ENCODE data around the gene UBR2. TPM values are rescaled to one million over a fixed set of nuclear protein-coding genes. Genes with fewer than 3 reads are reported as not detected.

UBR2 gene
- total and polyA plus RNA-seq, 2 donors (not counting 3 experiments of a cell fraction or from before 2014, with no cell fraction given), result 8.0 to 22.3 TPM

DNA sequence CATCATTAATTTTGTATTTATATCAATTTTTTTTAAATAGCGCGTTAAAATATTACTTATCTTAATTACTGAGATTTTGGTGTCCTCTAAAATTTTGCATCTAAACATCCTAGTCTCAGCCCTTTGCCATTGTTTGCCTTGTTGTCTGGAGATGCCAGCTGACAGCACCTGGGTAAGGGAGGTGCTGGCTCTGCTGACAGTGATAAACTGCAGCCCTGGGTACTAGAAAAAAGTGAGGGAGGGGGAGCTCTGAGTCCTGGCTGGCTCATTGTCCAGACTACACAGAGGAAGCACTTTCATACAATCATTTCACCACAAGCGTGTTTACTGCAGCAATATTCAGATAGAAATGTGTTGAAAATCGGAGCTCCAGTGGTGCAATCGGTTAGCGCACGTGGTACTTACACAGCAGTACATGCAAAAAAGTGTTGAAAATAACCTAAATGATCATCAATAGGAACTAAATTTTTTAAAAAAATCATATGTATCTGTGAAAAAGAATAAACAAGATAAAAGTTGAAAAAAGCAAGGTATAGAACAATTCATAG, 18.5 kb upstream of the UBR2 start:
- no TSS peak for BruUV-seq (replicated peaks)
- no peak overlapping the region for H3K27ac ChIP-seq (ENCODE audit: insufficient read depth, low read depth, low read length)
- H3K27me3 ChIP-seq (ENCODE audit: control insufficient read depth in 2 of 2, insufficient read depth in 2 of 2, low read length in 2 of 2), result peaks cover 0 to under 1% of the 10 kb centered on the region in 2 experiments
- ChIA-PET CTCF (no interaction called here), POLR2A (no interaction called here)
- no peak for DNase-seq (ENCODE audit: low read depth, low spot score)
- no peak overlapping the region for H3K9ac ChIP-seq (replicated peaks; ENCODE audit: extremely low read depth, insufficient read depth, low read length)
- no peaks in the 10 kb centered on the region for H3K79me2 ChIP-seq (ENCODE audit: control insufficient read depth, insufficient read depth, low read length)
- no peaks in the 10 kb centered on the region for H3K9me1 ChIP-seq (replicated peaks; ENCODE audit: control insufficient read depth, extremely low read depth, insufficient read depth, low read length)
- H4K20me1 ChIP-seq (replicated peaks; ENCODE audit: control insufficient read depth, extremely low read depth, insufficient read depth, low read length), result no peaks in the 10 kb centered on the region
- H3K9me3 ChIP-seq (replicated peaks; ENCODE audit: control insufficient read depth, insufficient read depth, low read length), result no peaks in the 10 kb centered on the region
- TF ChIP-seq GATA2 (IDR thresholded peaks at IDR 0.05; ENCODE audit: insufficient read depth, insufficient read length, low read depth, low read length) (no peak), MYC (IDR thresholded peaks at IDR 0.05; ENCODE audit: low read depth, low read length) (no peak), EZH2 (IDR thresholded peaks at IDR 0.05; ENCODE audit: borderline replicate concordance, low read depth, low read length, severe bottlenecking) (no peak), CTCF (IDR thresholded peaks at IDR 0.05; ENCODE audit: extremely low read depth in 1 of 2, insufficient read depth in 1 of 2, low read depth in 1 of 2, low read length in 2 of 2) (no peak), FOS (IDR thresholded peaks at IDR 0.05; ENCODE audit: borderline replicate concordance, insufficient read depth, low read length) (no peak), POLR2AphosphoS5 (IDR thresholded peaks at IDR 0.05; ENCODE audit: insufficient read depth, low read depth, low read length) (no peak), POLR2A (IDR thresholded peaks at IDR 0.05; ENCODE audit: low read depth, low read length) (no peak), JUN (IDR thresholded peaks at IDR 0.05; ENCODE audit: borderline replicate concordance, insufficient read depth, insufficient read length, low read depth) (no peak)
- TF ChIP-seq, protein P1, sequence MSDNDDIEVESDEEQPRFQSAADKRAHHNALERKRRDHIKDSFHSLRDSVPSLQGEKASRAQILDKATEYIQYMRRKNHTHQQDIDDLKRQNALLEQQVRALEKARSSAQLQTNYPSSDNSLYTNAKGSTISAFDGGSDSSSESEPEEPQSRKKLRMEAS (IDR thresholded peaks at IDR 0.05; ENCODE audit: insufficient read depth, insufficient read length), result no peak
- intact Hi-C loops (cut with micrococcal nuclease), result loop anchor here (5.0 kb wide), 1 partner anchor 93 kb away; the partner anchor contains the start of gene TRERF1
- no peak overlapping the region for H3K4me3 ChIP-seq (replicated peaks in 1 of 3; ENCODE audit: insufficient read depth in 1 of 3, low read depth in 1 of 3, low read length in 3 of 3)
- H3K4me2 ChIP-seq (ENCODE audit: insufficient read depth, low read length), result no peak overlapping the region
- no peaks in the 10 kb centered on the region for H3K36me3 ChIP-seq (ENCODE audit: control insufficient read depth in 2 of 2, extremely low read depth in 1 of 2, insufficient read depth in 2 of 2, low read length in 2 of 2)
- no peak overlapping the region for H2AFZ ChIP-seq (ENCODE audit: low read depth, low read length)
- FAIRE-seq, result no peak
- H3K4me1 ChIP-seq (ENCODE audit: control insufficient read depth, extremely low read depth, insufficient read depth, low read length), result peaks cover 2% of the 10 kb centered on the region
- dilution Hi-C loops (cut with MboI; ENCODE audit: extremely low pct_ligation_motif_present, low sequenced_read_pairs), result no loop called here

Measured in endothelial cell of umbilical vein (primary cell).